T-helper 2 cell treated with Interferon-gamma antibody and Interleukin-4, amounts not matched to agents 5 μg/mL and 100 μg/mL, for 36 hours (primary cell): ENCODE data around the gene NCOR1.
"Not testable (repeated sequence)": the region's sequence is repeated elsewhere in the genome, so short reads cannot be mapped to it uniquely, and the experiment has no call there.

Experiments
- DNase-seq: peaks from one replicate; pipeline ENCODE4 v3.0.0; 2021; ENCODE audit warnings: low spot score
- H3K27ac Mint-ChIP-seq: one replicate; pipeline ENCODE4 v1.8.0; 2021; ENCODE audit warnings: mild to moderate bottlenecking, mixed read lengths
- H3K27me3 Mint-ChIP-seq: one replicate; pipeline ENCODE4 v1.8.0; 2021; ENCODE audit warnings: low read depth, mixed read lengths
- H3K36me3 Mint-ChIP-seq: one replicate; pipeline ENCODE4 v1.8.0; 2021; ENCODE audit warnings: low read depth, mixed read lengths
- H3K4me1 Mint-ChIP-seq: one replicate; pipeline ENCODE4 v1.8.0; 2021; ENCODE audit warnings: low read depth, mixed read lengths
- H3K4me3 Mint-ChIP-seq: one replicate; pipeline ENCODE4 v1.8.0; 2022; ENCODE audit warnings: mild to moderate bottlenecking, moderate library complexity, mixed read lengths
- H3K9me3 Mint-ChIP-seq: one replicate; pipeline ENCODE4 v1.8.0; 2021; ENCODE audit warnings: mixed read lengths

NCOR1 gene

GRCh38 chr17:16152326-16152725 is 63.0 kb downstream of the NCOR1 start:
- peaks cover 64% of the 10 kb centered on the region for H3K36me3 Mint-ChIP-seq
- DNase-seq, H3K27ac Mint-ChIP-seq, H3K4me3 Mint-ChIP-seq, H3K9me3 Mint-ChIP-seq, H3K4me1 Mint-ChIP-seq, H3K27me3 Mint-ChIP-seq: not testable (repeated sequence)

- Mint-ChIP-seq H3K27me3 (no peaks in the 10 kb centered on the region), H3K4me1 (no peaks in the 10 kb centered on the region), H3K9me3 (peaks cover 5% of the 10 kb centered on the region), H3K4me3 (no peak overlapping the region), H3K36me3 (peaks cover 61% of the 10 kb centered on the region), H3K27ac (no peak overlapping the region)
- no peak for DNase-seq
Measured at GRCh38 chr17:16150251-16150856, 65.0 kb downstream of the NCOR1 start.

DNA sequence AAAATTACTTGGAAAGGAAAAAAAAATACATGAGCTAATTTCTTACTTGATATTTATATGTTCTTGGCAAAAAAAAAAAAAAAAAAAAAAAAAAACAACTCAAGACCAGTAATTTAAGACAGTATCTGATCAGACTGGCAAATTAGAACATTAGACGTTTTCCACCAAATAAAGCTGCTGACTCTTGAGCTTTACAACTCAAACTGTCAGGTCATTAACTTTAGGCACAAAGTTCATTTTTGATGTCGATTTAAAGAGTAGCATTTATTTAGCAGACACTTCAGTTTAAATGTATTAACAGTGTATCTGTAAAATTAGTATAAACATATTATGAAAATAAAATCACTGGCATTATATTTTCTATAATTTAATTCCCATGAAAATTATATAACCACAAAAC is 66.7 kb downstream of the NCOR1 start:
- Mint-ChIP-seq H3K36me3 (peaks cover 56% of the 10 kb centered on the region), H3K4me1 (no peaks in the 10 kb centered on the region), H3K27ac (no peak overlapping the region), H3K9me3 (peaks cover 5% of the 10 kb centered on the region), H3K27me3 (no peaks in the 10 kb centered on the region), H3K4me3 (no peak overlapping the region)
- DNase-seq = no peak

DNA sequence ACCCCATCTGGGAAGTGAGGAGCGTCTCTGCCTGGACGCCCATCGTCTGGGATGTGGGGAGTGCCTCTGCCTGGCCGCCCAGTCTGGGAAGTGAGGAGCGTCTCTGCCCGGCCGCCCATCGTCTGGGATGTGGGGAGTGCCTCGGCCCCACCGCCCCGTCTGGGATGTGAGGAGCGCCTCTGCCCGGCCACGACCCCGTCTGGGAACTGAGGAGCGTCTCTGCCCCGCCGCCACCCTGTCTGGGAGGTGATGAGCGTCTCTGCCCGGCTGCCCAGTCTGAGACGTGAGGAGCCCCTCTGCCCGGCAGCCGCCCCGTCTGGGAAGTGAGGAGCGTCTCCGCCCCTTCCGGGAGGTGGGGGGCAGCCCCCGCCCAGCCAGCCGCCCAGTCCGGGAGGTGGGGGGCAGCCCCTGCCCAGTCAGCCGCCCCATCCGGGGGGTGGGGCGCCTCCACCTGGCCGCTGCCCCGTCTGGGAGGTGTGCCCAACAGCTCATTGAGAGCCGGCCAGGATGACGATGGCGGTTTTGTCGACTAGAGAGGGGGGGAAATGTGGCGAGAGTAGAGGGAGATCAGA is 69.9 kb downstream of the NCOR1 start:
- H3K27ac Mint-ChIP-seq = not testable (repeated sequence)
- H3K36me3 Mint-ChIP-seq = peaks cover 44% of the 10 kb centered on the region

GRCh38 chr17:16141685-16142084 is 73.6 kb downstream of the NCOR1 start:
- Mint-ChIP-seq H3K9me3 (no peaks in the 10 kb centered on the region), H3K27ac (no peak overlapping the region), H3K4me3 (no peak overlapping the region), H3K4me1 (no peaks in the 10 kb centered on the region), H3K27me3 (no peaks in the 10 kb centered on the region), H3K36me3 (peaks cover 31% of the 10 kb centered on the region)
- DNase-seq = no peak

More for the DNA sequence above, 69.9 kb downstream of the NCOR1 start:
- not testable (repeated sequence) for H3K4me3 Mint-ChIP-seq, DNase-seq, H3K4me1 Mint-ChIP-seq, H3K27me3 Mint-ChIP-seq, H3K9me3 Mint-ChIP-seq

- Mint-ChIP-seq H3K4me1 (no peaks in the 10 kb centered on the region), H3K9me3 (no peaks in the 10 kb centered on the region), H3K27ac (no peak overlapping the region), H3K27me3 (no peaks in the 10 kb centered on the region), H3K36me3 (peaks cover 28% of the 10 kb centered on the region), H3K4me3 (no peak overlapping the region)
- no peak for DNase-seq
Measured at GRCh38 chr17:16140854-16141253, 74.5 kb downstream of the NCOR1 start.

- Mint-ChIP-seq H3K36me3 (peaks cover 30% of the 10 kb centered on the region), H3K27ac (no peak overlapping the region)
Measured at GRCh38 chr17:16135461-16135860, 79.9 kb downstream of the NCOR1 start.

DNA sequence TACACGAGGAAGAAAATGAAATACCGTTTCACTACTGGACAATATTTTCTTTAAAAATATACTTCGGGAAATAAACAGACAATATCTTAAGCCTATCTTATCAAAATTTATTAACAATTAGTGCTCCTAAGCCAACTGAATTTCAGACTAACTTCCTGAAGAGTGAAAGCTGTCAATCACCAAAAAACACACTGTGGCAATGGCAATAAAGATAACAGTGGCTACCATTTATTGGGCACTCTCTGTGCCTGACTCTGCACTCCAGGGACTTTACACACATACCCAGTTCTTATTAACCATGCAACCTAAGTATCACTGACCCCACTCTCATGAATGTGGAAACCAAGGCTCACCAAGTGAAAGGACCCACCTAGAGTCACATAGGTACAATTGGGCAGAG is 83.7 kb downstream of the NCOR1 start:
- peaks cover 5% of the 10 kb centered on the region for H3K4me1 Mint-ChIP-seq
- no peak overlapping the region for H3K27ac Mint-ChIP-seq
- H3K4me3 Mint-ChIP-seq = no peak overlapping the region
- no peak for DNase-seq
- peaks cover 36% of the 10 kb centered on the region for H3K36me3 Mint-ChIP-seq
- no peaks in the 10 kb centered on the region for H3K9me3 Mint-ChIP-seq
- H3K27me3 Mint-ChIP-seq = no peaks in the 10 kb centered on the region

More at GRCh38 chr17:16135461-16135860, 79.9 kb downstream of the NCOR1 start:
- H3K4me3 Mint-ChIP-seq = no peak overlapping the region
- no peak for DNase-seq
- no peaks in the 10 kb centered on the region for H3K27me3 Mint-ChIP-seq
- no peaks in the 10 kb centered on the region for H3K4me1 Mint-ChIP-seq
- no peaks in the 10 kb centered on the region for H3K9me3 Mint-ChIP-seq

DNA sequence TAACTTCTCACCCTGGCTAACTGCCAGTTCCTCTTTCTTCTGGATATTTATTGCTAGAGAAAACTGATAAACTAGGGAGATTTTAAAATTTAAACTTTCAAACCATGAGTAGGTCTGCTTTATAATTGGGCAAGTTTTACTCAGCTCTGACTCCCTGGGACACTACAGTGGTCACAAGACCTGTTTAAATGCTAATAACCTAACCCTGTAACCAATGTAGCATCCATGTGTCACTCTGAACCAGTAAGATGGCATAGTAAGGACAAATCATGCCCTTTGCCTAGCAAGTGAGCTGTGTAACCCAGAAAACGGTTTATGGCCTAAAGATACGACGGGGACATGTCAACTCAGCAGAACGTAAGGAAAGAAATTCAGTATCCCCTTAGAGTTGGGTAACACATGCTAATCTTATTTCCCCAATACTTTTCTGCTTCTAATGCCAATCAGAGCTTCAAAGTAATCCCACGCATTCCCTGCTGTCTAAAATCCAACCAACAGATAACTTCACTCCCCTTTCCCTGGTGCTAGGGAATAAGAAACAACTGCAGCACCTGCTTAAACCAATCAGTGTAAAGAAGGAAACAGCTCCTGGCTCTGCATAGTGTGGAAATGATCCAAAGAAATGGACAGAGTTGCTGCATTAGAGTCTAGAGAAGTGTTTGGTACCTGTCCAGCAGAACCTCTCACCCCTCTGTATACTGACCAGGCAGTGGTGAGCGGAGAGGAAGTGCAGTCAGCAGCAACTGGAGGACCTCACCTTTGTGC is 85.7 kb downstream of the NCOR1 start:
- Mint-ChIP-seq H3K9me3 (no peaks in the 10 kb centered on the region), H3K27ac (no peak overlapping the region), H3K4me1 (peaks cover 5% of the 10 kb centered on the region), H3K4me3 (no peak overlapping the region), H3K36me3 (peaks cover 30% of the 10 kb centered on the region), H3K27me3 (no peaks in the 10 kb centered on the region)
- DNase-seq = no peak

GRCh38 chr17:16123531-16123930 is 91.8 kb downstream of the NCOR1 start:
- Mint-ChIP-seq H3K4me1 (peaks cover 5% of the 10 kb centered on the region), H3K27me3 (no peaks in the 10 kb centered on the region), H3K27ac (no peak overlapping the region), H3K4me3 (no peak overlapping the region), H3K36me3 (peaks cover 40% of the 10 kb centered on the region), H3K9me3 (no peaks in the 10 kb centered on the region)
- no peak for DNase-seq

DNA sequence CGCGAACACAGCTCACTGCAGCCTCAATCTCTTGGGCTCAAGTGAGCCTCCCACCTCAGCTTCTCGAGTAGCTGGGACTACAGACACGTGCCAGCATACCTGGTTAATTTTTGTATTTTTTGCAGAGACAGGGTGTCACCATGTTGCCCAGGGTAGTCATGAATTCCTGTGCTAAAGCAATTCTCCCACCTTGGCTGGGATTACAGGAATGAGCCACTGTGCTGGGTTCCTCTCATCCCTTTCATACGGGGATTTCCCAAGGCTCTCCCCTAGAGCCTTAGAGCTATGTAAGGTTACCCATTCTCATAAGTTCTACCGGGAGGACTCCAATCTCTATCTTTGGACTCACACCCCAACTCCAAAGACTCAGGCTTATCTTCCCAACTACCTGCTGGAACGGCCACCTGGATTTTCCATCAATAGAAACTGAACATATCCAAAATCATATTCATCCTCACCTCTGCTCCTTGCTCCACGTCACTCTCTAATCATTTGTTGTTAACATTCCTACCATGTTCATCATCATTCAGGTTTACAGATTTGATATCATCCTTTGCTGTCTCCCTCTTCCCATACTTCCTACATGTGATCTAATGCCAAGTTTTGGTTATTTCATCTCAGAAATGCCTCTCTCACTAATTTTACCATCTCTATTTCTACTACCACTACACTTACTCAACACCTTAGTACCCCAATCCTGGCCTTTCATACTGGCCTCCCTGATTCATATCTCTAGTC is 92.5 kb downstream of the NCOR1 start:
- H3K27me3 Mint-ChIP-seq = no peaks in the 10 kb centered on the region
- H3K36me3 Mint-ChIP-seq = peaks cover 39% of the 10 kb centered on the region
- no peak overlapping the region for H3K27ac Mint-ChIP-seq
- H3K9me3 Mint-ChIP-seq = no peaks in the 10 kb centered on the region
- H3K4me3 Mint-ChIP-seq = no peak overlapping the region
- H3K4me1 Mint-ChIP-seq = no peaks in the 10 kb centered on the region
- DNase-seq = no peak

DNA sequence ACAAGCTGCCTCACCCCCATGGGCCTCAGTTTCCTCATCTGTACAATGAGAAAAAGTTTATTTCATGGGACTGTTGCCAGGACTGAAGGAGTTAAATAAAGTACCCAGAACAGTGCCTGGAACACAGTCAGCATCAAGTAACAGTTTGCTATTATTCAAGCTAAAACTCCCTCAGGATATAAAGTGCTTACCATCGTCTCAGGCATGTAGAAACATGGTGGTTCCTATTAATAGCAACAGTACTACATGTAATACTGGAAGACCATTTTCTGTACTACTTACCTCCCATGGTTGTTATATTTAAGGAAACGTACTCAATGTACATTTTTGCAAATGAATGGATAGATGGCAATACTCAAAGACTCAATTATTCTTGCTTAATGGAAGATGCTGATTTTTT is 93.4 kb downstream of the NCOR1 start:
- Mint-ChIP-seq H3K4me1 (no peaks in the 10 kb centered on the region), H3K4me3 (no peak overlapping the region), H3K27me3 (no peaks in the 10 kb centered on the region), H3K27ac (no peak overlapping the region), H3K36me3 (peaks cover 49% of the 10 kb centered on the region), H3K9me3 (peaks cover 3% of the 10 kb centered on the region)
- no peak for DNase-seq

- Mint-ChIP-seq H3K4me3 (no peak overlapping the region), H3K9me3 (peaks cover 11% of the 10 kb centered on the region), H3K27me3 (no peaks in the 10 kb centered on the region), H3K36me3 (peaks cover 56% of the 10 kb centered on the region), H3K4me1 (no peaks in the 10 kb centered on the region), H3K27ac (no peak overlapping the region)
- no peak for DNase-seq
Measured at GRCh38 chr17:16120937-16121336, 94.4 kb downstream of the NCOR1 start.

DNA sequence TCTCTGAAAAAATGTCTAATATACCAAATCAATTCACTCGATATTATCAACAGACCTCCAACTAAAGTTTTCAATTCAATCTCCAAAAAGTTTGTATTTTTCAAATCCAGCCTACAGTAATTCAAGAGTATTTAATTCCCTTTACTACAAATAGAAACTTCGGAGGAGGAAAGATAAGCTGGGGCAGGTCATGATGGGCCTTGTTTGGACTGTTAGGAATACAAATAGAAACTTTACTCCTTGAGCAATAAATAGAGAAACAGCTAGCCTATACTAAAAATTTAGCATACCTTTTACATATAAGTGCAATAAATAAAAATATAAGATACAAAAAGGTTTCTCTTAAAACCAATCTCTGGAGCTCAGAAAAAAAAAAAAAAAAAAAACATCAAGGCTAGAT is 98.2 kb downstream of the NCOR1 start:
- DNase-seq = no peak
- H3K27ac Mint-ChIP-seq = no peak overlapping the region
- no peaks in the 10 kb centered on the region for H3K4me1 Mint-ChIP-seq
- H3K9me3 Mint-ChIP-seq = peaks cover 22% of the 10 kb centered on the region
- no peak overlapping the region for H3K4me3 Mint-ChIP-seq
- peaks cover 76% of the 10 kb centered on the region for H3K36me3 Mint-ChIP-seq
- H3K27me3 Mint-ChIP-seq = no peaks in the 10 kb centered on the region
